ENCODE data around the gene BCKDHA.

GRCh38 chr19:41428481-41428859 lies 30.9 kb downstream of the BCKDHA start:
- no peak for TF ChIP-seq CTCF (IDR thresholded peaks at IDR 0.05 in 4 of 5, conservative IDR thresholded peaks at IDR 0.05 in 1 of 5)
- no peak for TF ChIP-seq POLR2A (IDR thresholded peaks at IDR 0.05)

Data from gastrocnemius medialis (tissue), 4 donors.